ENCODE data around the gene PRKD1.

DNA sequence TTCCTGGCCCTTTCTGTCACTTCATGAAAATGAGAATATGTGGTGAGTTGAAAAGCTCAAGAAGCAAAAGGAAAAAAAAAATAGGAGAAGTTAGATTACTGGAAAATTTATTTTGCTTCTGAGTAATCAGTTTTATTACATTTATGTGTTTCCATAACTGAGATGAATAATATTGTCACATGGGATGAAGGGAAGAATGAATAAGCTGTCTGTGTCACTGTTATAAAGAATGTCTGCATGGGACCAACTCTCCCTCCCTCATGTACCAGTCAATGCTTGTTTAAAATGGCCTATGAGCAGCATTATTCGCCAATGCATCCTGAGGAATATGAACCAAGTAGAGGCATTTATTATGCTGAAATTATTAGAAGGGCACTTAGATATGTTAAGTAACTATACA is 246.3 kb downstream of the PRKD1 start:
- TF ChIP-seq GLIS3 (CRISPR knock-in tag; IDR thresholded peaks at IDR 0.05), result no peak
- TF ChIP-seq, protein P1, sequence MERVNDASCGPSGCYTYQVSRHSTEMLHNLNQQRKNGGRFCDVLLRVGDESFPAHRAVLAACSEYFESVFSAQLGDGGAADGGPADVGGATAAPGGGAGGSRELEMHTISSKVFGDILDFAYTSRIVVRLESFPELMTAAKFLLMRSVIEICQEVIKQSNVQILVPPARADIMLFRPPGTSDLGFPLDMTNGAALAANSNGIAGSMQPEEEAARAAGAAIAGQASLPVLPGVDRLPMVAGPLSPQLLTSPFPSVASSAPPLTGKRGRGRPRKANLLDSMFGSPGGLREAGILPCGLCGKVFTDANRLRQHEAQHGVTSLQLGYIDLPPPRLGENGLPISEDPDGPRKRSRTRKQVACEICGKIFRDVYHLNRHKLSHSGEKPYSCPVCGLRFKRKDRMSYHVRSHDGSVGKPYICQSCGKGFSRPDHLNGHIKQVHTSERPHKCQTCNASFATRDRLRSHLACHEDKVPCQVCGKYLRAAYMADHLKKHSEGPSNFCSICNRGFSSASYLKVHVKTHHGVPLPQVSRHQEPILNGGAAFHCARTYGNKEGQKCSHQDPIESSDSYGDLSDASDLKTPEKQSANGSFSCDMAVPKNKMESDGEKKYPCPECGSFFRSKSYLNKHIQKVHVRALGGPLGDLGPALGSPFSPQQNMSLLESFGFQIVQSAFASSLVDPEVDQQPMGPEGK (CRISPR knock-in tag; IDR thresholded peaks at IDR 0.05; ENCODE audit: borderline replicate concordance), result no peak
- TF ChIP-seq ZFP3 (CRISPR knock-in tag; IDR thresholded peaks at IDR 0.05), result no peak
- no peak for TF ChIP-seq ZNF565 (CRISPR knock-in tag; conservative IDR thresholded peaks at IDR 0.05; ENCODE audit: low read depth)
- TF ChIP-seq ZNF8 (CRISPR knock-in tag; IDR thresholded peaks at IDR 0.05), result no peak

All from SK-N-SH treated with all-trans-retinoic acid at 6 μM for 48 hours (cell line).